ENCODE results near the gene KCND3. TPM values are rescaled to one million over a fixed set of nuclear protein-coding genes. Genes with fewer than 3 reads are reported as not detected.

The KCND3 gene
- total RNA-seq, 1 experiment from 2014 or later: 0.15 TPM

- Histone ChIP-seq H4K20me1 (ENCODE audit: control insufficient read depth, insufficient read depth, insufficient read length) (no peaks in the 10 kb centered on the region), H2AK5ac (ENCODE audit: insufficient read length, low read length) (no peak overlapping the region), H3K4me2 (ENCODE audit: insufficient read depth, insufficient read length, low read length) (no peak overlapping the region), H3K56ac (ENCODE audit: insufficient read length, low read depth, low read length) (no peak overlapping the region), H2BK120ac (ENCODE audit: low read depth, low read length, poor library complexity, severe bottlenecking) (no peak overlapping the region), H3K14ac (ENCODE audit: insufficient read depth, low read length) (no peak overlapping the region), H2BK12ac (ENCODE audit: insufficient read length, low read depth, low read length) (no peak overlapping the region), H3K9ac (ENCODE audit: extremely low read depth, insufficient read length, low read length) (no peak overlapping the region), H3K4me1 (ENCODE audit: insufficient read depth, low read length) (no peaks in the 10 kb centered on the region; the same call in 1 of the 2 replicates), H2BK20ac (ENCODE audit: low read depth, low read length, poor library complexity, severe bottlenecking) (no peak overlapping the region), H3K27ac (ENCODE audit: insufficient read length, low read depth, low read length) (no peak overlapping the region), H4K91ac (ENCODE audit: insufficient read length, low read depth, low read length) (no peak overlapping the region), H3K27me3 (ENCODE audit: insufficient read depth, low read length) (0 out of 2 replicates have a peak, but pooled peaks cover 2% of the 10 kb centered on the region), H3K4ac (ENCODE audit: low read depth, low read length) (no peak overlapping the region), H3K18ac (ENCODE audit: insufficient read length, low read depth, low read length) (no peak overlapping the region), H2BK15ac (ENCODE audit: low read depth, low read length) (no peak overlapping the region), H4K8ac (replicated peaks; ENCODE audit: insufficient read length, low read depth, low read length) (no peak overlapping the region), H4K5ac (ENCODE audit: insufficient read length, low read depth, low read length) (no peak overlapping the region), H3K9me3 (ENCODE audit: control insufficient read depth, low read depth, low read length) (no peaks in the 10 kb centered on the region), H2AFZ (ENCODE audit: low read length) (no peak overlapping the region), H3K23ac (ENCODE audit: insufficient read length, low read depth, low read length) (no peak overlapping the region), H3K79me2 (ENCODE audit: insufficient read depth, low read length) (no peaks in the 10 kb centered on the region), H3K23me2 (ENCODE audit: insufficient read length, low read depth, low read length, poor library complexity, severe bottlenecking) (no peaks in the 10 kb centered on the region), H3T11ph (ENCODE audit: low read length) (no peak overlapping the region), H2BK5ac (ENCODE audit: insufficient read length, low read length) (no peak overlapping the region), H3K79me1 (ENCODE audit: insufficient read depth, low read depth, low read length, poor library complexity, severe bottlenecking) (no peaks in the 10 kb centered on the region)
- H3K4me1 Mint-ChIP-seq: peaks cover 0 to 4% of the 10 kb centered on the region in 2 experiments; a peak in 3 of 4 replicates
- no peaks in the 10 kb centered on the region for H3K9me3 Mint-ChIP-seq
- TF ChIP-seq CTCF (conservative IDR thresholded peaks at IDR 0.05): no peak
- no peak overlapping the region for H3K4me3 Mint-ChIP-seq
- H3K27ac Mint-ChIP-seq: no peak overlapping the region
- peaks cover 39% of the 10 kb centered on the region for H3K27me3 Mint-ChIP-seq (ENCODE audit: low read depth)
- no peak for DNase-seq
- WGBS (ENCODE audit: extremely low coverage, insufficient read length, low lambda C conversion rate): no CpG with 5 or more reads among the region's 1 CpG
- no peaks in the 10 kb centered on the region; a peak in 1 of 7 replicates for H3K36me3 Mint-ChIP-seq (ENCODE audit: insufficient read depth in 1 of 3, low read depth in 3 of 3)
These were observed 18.1 kb downstream of the KCND3 start for GRCh38 chr1:111971396-111971795.

Data from H9 (cell line).